Measurements from ENCODE around the gene UBE3D. TPM values are rescaled to one million over a fixed set of nuclear protein-coding genes. Genes with fewer than 3 reads are reported as not detected.

The UBE3D gene
- total and polyA plus RNA-seq, 2 of the 8 experiments (the other 6 are each of a cell fraction or from before 2014, with no cell fraction given): 5.7 to 16.3 TPM

DNA sequence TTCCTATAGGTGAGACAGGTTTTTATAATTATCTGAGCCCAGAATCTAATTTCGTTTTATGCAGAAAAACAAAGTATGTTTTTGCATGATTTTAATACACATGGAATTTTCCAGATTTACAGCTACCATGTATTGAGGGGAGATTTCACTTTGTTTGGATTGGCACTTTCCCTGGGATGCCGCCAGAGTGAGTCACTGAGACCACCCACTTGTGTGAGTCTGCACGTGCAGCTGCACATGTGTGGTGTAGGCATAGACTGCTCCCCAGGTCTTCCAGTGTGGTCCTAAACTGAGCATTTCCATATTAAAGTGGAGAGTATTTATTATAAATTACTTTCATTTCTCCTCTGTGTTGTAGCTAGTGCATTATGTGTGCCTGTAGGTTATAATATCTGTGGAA lies 186.8 kb downstream of the UBE3D start (continued):
- TF ChIP-seq, protein P1, sequence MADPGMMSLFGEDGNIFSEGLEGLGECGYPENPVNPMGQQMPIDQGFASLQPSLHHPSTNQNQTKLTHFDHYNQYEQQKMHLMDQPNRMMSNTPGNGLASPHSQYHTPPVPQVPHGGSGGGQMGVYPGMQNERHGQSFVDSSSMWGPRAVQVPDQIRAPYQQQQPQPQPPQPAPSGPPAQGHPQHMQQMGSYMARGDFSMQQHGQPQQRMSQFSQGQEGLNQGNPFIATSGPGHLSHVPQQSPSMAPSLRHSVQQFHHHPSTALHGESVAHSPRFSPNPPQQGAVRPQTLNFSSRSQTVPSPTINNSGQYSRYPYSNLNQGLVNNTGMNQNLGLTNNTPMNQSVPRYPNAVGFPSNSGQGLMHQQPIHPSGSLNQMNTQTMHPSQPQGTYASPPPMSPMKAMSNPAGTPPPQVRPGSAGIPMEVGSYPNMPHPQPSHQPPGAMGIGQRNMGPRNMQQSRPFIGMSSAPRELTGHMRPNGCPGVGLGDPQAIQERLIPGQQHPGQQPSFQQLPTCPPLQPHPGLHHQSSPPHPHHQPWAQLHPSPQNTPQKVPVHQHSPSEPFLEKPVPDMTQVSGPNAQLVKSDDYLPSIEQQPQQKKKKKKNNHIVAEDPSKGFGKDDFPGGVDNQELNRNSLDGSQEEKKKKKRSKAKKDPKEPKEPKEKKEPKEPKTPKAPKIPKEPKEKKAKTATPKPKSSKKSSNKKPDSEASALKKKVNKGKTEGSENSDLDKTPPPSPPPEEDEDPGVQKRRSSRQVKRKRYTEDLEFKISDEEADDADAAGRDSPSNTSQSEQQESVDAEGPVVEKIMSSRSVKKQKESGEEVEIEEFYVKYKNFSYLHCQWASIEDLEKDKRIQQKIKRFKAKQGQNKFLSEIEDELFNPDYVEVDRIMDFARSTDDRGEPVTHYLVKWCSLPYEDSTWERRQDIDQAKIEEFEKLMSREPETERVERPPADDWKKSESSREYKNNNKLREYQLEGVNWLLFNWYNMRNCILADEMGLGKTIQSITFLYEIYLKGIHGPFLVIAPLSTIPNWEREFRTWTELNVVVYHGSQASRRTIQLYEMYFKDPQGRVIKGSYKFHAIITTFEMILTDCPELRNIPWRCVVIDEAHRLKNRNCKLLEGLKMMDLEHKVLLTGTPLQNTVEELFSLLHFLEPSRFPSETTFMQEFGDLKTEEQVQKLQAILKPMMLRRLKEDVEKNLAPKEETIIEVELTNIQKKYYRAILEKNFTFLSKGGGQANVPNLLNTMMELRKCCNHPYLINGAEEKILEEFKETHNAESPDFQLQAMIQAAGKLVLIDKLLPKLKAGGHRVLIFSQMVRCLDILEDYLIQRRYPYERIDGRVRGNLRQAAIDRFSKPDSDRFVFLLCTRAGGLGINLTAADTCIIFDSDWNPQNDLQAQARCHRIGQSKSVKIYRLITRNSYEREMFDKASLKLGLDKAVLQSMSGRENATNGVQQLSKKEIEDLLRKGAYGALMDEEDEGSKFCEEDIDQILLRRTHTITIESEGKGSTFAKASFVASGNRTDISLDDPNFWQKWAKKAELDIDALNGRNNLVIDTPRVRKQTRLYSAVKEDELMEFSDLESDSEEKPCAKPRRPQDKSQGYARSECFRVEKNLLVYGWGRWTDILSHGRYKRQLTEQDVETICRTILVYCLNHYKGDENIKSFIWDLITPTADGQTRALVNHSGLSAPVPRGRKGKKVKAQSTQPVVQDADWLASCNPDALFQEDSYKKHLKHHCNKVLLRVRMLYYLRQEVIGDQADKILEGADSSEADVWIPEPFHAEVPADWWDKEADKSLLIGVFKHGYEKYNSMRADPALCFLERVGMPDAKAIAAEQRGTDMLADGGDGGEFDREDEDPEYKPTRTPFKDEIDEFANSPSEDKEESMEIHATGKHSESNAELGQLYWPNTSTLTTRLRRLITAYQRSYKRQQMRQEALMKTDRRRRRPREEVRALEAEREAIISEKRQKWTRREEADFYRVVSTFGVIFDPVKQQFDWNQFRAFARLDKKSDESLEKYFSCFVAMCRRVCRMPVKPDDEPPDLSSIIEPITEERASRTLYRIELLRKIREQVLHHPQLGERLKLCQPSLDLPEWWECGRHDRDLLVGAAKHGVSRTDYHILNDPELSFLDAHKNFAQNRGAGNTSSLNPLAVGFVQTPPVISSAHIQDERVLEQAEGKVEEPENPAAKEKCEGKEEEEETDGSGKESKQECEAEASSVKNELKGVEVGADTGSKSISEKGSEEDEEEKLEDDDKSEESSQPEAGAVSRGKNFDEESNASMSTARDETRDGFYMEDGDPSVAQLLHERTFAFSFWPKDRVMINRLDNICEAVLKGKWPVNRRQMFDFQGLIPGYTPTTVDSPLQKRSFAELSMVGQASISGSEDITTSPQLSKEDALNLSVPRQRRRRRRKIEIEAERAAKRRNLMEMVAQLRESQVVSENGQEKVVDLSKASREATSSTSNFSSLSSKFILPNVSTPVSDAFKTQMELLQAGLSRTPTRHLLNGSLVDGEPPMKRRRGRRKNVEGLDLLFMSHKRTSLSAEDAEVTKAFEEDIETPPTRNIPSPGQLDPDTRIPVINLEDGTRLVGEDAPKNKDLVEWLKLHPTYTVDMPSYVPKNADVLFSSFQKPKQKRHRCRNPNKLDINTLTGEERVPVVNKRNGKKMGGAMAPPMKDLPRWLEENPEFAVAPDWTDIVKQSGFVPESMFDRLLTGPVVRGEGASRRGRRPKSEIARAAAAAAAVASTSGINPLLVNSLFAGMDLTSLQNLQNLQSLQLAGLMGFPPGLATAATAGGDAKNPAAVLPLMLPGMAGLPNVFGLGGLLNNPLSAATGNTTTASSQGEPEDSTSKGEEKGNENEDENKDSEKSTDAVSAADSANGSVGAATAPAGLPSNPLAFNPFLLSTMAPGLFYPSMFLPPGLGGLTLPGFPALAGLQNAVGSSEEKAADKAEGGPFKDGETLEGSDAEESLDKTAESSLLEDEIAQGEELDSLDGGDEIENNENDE (IDR thresholded peaks at IDR 0.05; ENCODE audit: insufficient replicate concordance, low read length): no peak
- TF ChIP-seq YY1 (IDR thresholded peaks at IDR 0.05; ENCODE audit: low read depth, low read length): no peak
- no peak for TF ChIP-seq EGR1 (IDR thresholded peaks at IDR 0.05; ENCODE audit: borderline replicate concordance, low read depth, low read length)
- TF ChIP-seq JUN (IDR thresholded peaks at IDR 0.05; ENCODE audit: low read depth, low read length): no peak
- TF ChIP-seq RAD21 (IDR thresholded peaks at IDR 0.05 in 1 of 2, conservative IDR thresholded peaks at IDR 0.05 in 1 of 2; ENCODE audit: low read depth in 2 of 2, low read length in 2 of 2): no peak
- no peak for TF ChIP-seq SP2 (IDR thresholded peaks at IDR 0.05; ENCODE audit: low read length)
- TF ChIP-seq FOSL1 (IDR thresholded peaks at IDR 0.05; ENCODE audit: insufficient read depth, low read depth, low read length): no peak
- TF ChIP-seq KDM5A (IDR thresholded peaks at IDR 0.05; ENCODE audit: low read length): no peak
- TF ChIP-seq EP300 (IDR thresholded peaks at IDR 0.05; ENCODE audit: borderline replicate concordance in 1 of 2, low read depth in 2 of 2, low read length in 2 of 2): no peak
- TF ChIP-seq SP1 (IDR thresholded peaks at IDR 0.05; ENCODE audit: low read depth, low read length): no peak

All from H1 (cell line).